Measurements from ENCODE around the gene CIZ1. TPM values are rescaled to one million over a fixed set of nuclear protein-coding genes. Genes with fewer than 3 reads are reported as not detected.

The CIZ1 gene
- total RNA-seq, 1 donor from 2014 or later, result 101 TPM

- no peak overlapping the region for H3K4me3 ChIP-seq
- H3K36me3 ChIP-seq, result no peaks in the 10 kb centered on the region
- DNase-seq (ENCODE audit: extremely low spot score in 2 of 2), result no peak
- intact Hi-C loops (cut with DNase I), result no loop called here
- H3K27me3 ChIP-seq, result no peaks in the 10 kb centered on the region
- peaks cover 31% of the 10 kb centered on the region for H3K4me1 ChIP-seq
- no peaks in the 10 kb centered on the region for H3K9me3 ChIP-seq
- peak overlapping the region; percentile 88 for H3K27ac ChIP-seq
- TF ChIP-seq CTCF (IDR thresholded peaks at IDR 0.05) (no peak), POLR2A (IDR thresholded peaks at IDR 0.05) (no peak), POLR2AphosphoS5 (IDR thresholded peaks at IDR 0.05; ENCODE audit: insufficient read depth in 1 of 2, low read depth in 1 of 2) (no peak)
Measured at GRCh38 chr9:128208946-128209669, 17.7 kb upstream of the CIZ1 start.

GRCh38 chr9:128208386-128208785, 17.0 kb upstream of the CIZ1 start:
- no peaks in the 10 kb centered on the region for H3K36me3 ChIP-seq
- H3K9me3 ChIP-seq, result no peaks in the 10 kb centered on the region
- H3K4me1 ChIP-seq, result peaks cover 38% of the 10 kb centered on the region
- no peak for DNase-seq (ENCODE audit: extremely low spot score in 2 of 2)
- intact Hi-C loops (cut with DNase I), result no loop called here
- H3K4me3 ChIP-seq, result no peak overlapping the region
- TF ChIP-seq POLR2A (IDR thresholded peaks at IDR 0.05), result no peak
- no peak for TF ChIP-seq CTCF (IDR thresholded peaks at IDR 0.05)
- no peak for TF ChIP-seq POLR2AphosphoS5 (IDR thresholded peaks at IDR 0.05; ENCODE audit: insufficient read depth in 1 of 2, low read depth in 1 of 2)
- peak overlapping the region; percentile 88 for H3K27ac ChIP-seq
- no peaks in the 10 kb centered on the region for H3K27me3 ChIP-seq

GRCh38 chr9:128206916-128207910, 15.8 kb upstream of the CIZ1 start:
- DNase-seq (ENCODE audit: extremely low spot score in 2 of 2), result no peak
- Histone ChIP-seq H3K36me3 (no peaks in the 10 kb centered on the region), H3K27me3 (no peaks in the 10 kb centered on the region), H3K4me3 (no peak overlapping the region), H3K4me1 (peaks cover 39% of the 10 kb centered on the region), H3K9me3 (no peaks in the 10 kb centered on the region), H3K27ac (peak overlapping the region; percentile 88)
- no peak for TF ChIP-seq POLR2A (IDR thresholded peaks at IDR 0.05)
- no peak for TF ChIP-seq POLR2AphosphoS5 (IDR thresholded peaks at IDR 0.05; ENCODE audit: insufficient read depth in 1 of 2, low read depth in 1 of 2)
- TF ChIP-seq CTCF (IDR thresholded peaks at IDR 0.05), result no peak
- intact Hi-C loops (cut with DNase I), result no loop called here

- DNase-seq (ENCODE audit: extremely low spot score in 2 of 2), result no peak
- intact Hi-C loops (cut with DNase I), result no loop called here
- peak overlapping the region; percentile 88 for H3K27ac ChIP-seq
- no peak overlapping the region for H3K4me3 ChIP-seq
- peaks cover 34% of the 10 kb centered on the region for H3K4me1 ChIP-seq
- TF ChIP-seq POLR2A (IDR thresholded peaks at IDR 0.05) (no peak), POLR2AphosphoS5 (IDR thresholded peaks at IDR 0.05; ENCODE audit: insufficient read depth in 1 of 2, low read depth in 1 of 2) (no peak), CTCF (IDR thresholded peaks at IDR 0.05) (no peak)
- no peaks in the 10 kb centered on the region for H3K27me3 ChIP-seq
- H3K9me3 ChIP-seq, result no peaks in the 10 kb centered on the region
- H3K36me3 ChIP-seq, result no peaks in the 10 kb centered on the region
Measured at GRCh38 chr9:128206484-128206883, 15.1 kb upstream of the CIZ1 start.

Measured in vagina (tissue), 2 donors.